K562 (cell line): Measurements from ENCODE around the gene CCDC106. TPM values are rescaled to one million over a fixed set of nuclear protein-coding genes. Genes with fewer than 3 reads are reported as not detected.
A peak's percentile ranks its signal among the peaks of the same experiment; 100 is the strongest.

Experiments
- ARID1B ChIP-seq: fragments of 450-650 bp; IDR thresholded peaks from 2 replicates; pipeline ENCODE4 v1.6.1; 2016; ENCODE audit warnings: antibody characterized with exemption, mild to moderate bottlenecking, inconsistent platforms
- ARID2 ChIP-seq: fragments of 450-650 bp; IDR thresholded peaks from 2 replicates; pipeline ENCODE4 v1.6.1; 2017; ENCODE audit warnings: antibody characterized with exemption, mild to moderate bottlenecking
- BCOR ChIP-seq: fragments of 450-650 bp; IDR thresholded peaks from 2 replicates; pipeline ENCODE4 v1.6.1; 2016
- CSDE1 ChIP-seq, 2 experiments: fragments of 450-650 bp; IDR thresholded peaks; 2 replicates each; pipeline ENCODE4 v1.6.1; 2016; ENCODE audit warnings: mild to moderate bottlenecking in 1 of 2
- DACH1 ChIP-seq: fragments of 450-650 bp; IDR thresholded peaks from 2 replicates; pipeline ENCODE4 v1.6.1; 2018; ENCODE audit not compliant: partially characterized antibody
- EWSR1 ChIP-seq: fragments of 450-650 bp; IDR thresholded peaks from 2 replicates; pipeline ENCODE4 v1.6.1; 2018; ENCODE audit warnings: borderline replicate concordance, mild to moderate bottlenecking, low read depth, moderate library complexity; ENCODE audit not compliant: partially characterized antibody
- FOXP1 ChIP-seq: sonication (generic); formaldehyde crosslinking; IDR thresholded peaks from 2 replicates; pipeline ENCODE4 v1.8.0; 2022; ENCODE audit warnings: mild to moderate bottlenecking, missing genetic modification reagents
- MXI1 ChIP-seq: IDR thresholded peaks from 2 replicates; pipeline ENCODE4 v1.6.1; 2011; ENCODE audit warnings: low read depth, mild to moderate bottlenecking, improper control_type of control experiment, low read length
- NBN ChIP-seq: fragments of 450-650 bp; IDR thresholded peaks from 2 replicates; pipeline ENCODE4 v1.6.1; 2016; ENCODE audit warnings: low read depth, mild to moderate bottlenecking
- PHF20 ChIP-seq: fragments of 450-650 bp; IDR thresholded peaks from 2 replicates; pipeline ENCODE4 v1.6.1; 2018; ENCODE audit not compliant: partially characterized antibody
- PML ChIP-seq: IDR thresholded peaks from 2 replicates; pipeline ENCODE4 v1.6.1; 2012; ENCODE audit warnings: low read length, inconsistent platforms
- POLR2G ChIP-seq: fragments of 200-400 bp; formaldehyde crosslinking; IDR thresholded peaks from 2 replicates; pipeline ENCODE4 v1.6.1; 2017; ENCODE audit warnings: low read depth, mild to moderate bottlenecking, antibody characterized with exemption, low read length, moderate library complexity
- RBM22 ChIP-seq: fragments of 200-400 bp; formaldehyde crosslinking; IDR thresholded peaks from 2 replicates; pipeline ENCODE4 v1.6.1; 2018; ENCODE audit warnings: low read length, low read depth; ENCODE audit not compliant: poor library complexity, severe bottlenecking
- TAF7 ChIP-seq: fragments of 450-650 bp; IDR thresholded peaks from 2 replicates; pipeline ENCODE4 v1.6.1; 2016; ENCODE audit warnings: missing genetic modification characterization, missing compliant biosample characterization
- TAL1 ChIP-seq: fragments of 450-650 bp; IDR thresholded peaks from 2 replicates; pipeline ENCODE4 v1.6.1; 2016; ENCODE audit warnings: mild to moderate bottlenecking
- TCFL5 ChIP-seq: fragments of 250-450 bp; sonication (Bioruptor Pico); conservative IDR thresholded peaks from 2 replicates; pipeline ENCODE4 v1.6.1; 2021; ENCODE audit warnings: mild to moderate bottlenecking, moderate library complexity, matching md5 sums
- ZNF384 ChIP-seq: IDR thresholded peaks from 2 replicates; pipeline ENCODE4 v1.6.1; 2012; ENCODE audit warnings: low read depth, low read length, improper control_type of control experiment
- ZNF696 ChIP-seq: fragments of 250-450 bp; sonication (Bioruptor Pico); conservative IDR thresholded peaks from 2 replicates; pipeline ENCODE4 v1.4.0; 2020; ENCODE audit warnings: mild to moderate bottlenecking, moderate library complexity
- polyA plus RNA-seq, 8 experiments: library from polyadenylated mRNA; depleted of rRNA in 4 of 8; stranded (reverse) in 5 of 8; unstranded in 3 of 8; fragments of >200 nt; fragmentation: Nextera tagmentation in 2 of 8; fragmentation: Illumina TruSeq in 1 of 8; extraction: Ambion mirVana in 2 of 8; extraction: Trizol in 1 of 8; gene quantifications; 2 replicates each; pipeline versions ENCODE4 v1.2.1 to v1.2.3, GENCODE V29; 2011 to 2014; ENCODE audit warnings: inconsistent platforms in 1 of 8, missing spikeins in 1 of 8
- total RNA-seq, 7 experiments: library from RNA; depleted of rRNA in 6 of 7; stranded (reverse); fragments of >200 nt in 6 of 7; fragmentation: Illumina TruSeq in 2 of 7; extraction: Trizol in 2 of 7; gene quantifications; 2 replicates each; pipeline versions ENCODE4 v1.2.1 to v1.2.3, GENCODE V29; 2011 to 2021; ENCODE audit warnings: low replicate concordance in 1 of 7
- TF ChIP-seq, protein P1 (sequence below), 2 experiments: fragments of 450-650 bp in 1 of 2; sonication (generic) in 1 of 2; formaldehyde crosslinking in 1 of 2; IDR thresholded peaks; 2 replicates each; pipeline versions ENCODE4 v1.7.1 to v1.9.0; 2016 to 2022; ENCODE audit warnings: inconsistent platforms in 1 of 2, mild to moderate bottlenecking in 1 of 2, missing genetic modification reagents in 1 of 2
- TF ChIP-seq, protein P2 (sequence below): sonication (generic); formaldehyde crosslinking; IDR thresholded peaks from 2 replicates; pipeline ENCODE4 v1.8.1; 2022; ENCODE audit warnings: missing genetic modification reagents

The CCDC106 gene
- total and polyA plus RNA-seq, 9 of the 15 experiments (the other 6 are each of a cell fraction or from before 2014, with no cell fraction given), result 0.10 to 27.5 (median 15.0) TPM; not detected in 1

- TF ChIP-seq, protein P1, sequence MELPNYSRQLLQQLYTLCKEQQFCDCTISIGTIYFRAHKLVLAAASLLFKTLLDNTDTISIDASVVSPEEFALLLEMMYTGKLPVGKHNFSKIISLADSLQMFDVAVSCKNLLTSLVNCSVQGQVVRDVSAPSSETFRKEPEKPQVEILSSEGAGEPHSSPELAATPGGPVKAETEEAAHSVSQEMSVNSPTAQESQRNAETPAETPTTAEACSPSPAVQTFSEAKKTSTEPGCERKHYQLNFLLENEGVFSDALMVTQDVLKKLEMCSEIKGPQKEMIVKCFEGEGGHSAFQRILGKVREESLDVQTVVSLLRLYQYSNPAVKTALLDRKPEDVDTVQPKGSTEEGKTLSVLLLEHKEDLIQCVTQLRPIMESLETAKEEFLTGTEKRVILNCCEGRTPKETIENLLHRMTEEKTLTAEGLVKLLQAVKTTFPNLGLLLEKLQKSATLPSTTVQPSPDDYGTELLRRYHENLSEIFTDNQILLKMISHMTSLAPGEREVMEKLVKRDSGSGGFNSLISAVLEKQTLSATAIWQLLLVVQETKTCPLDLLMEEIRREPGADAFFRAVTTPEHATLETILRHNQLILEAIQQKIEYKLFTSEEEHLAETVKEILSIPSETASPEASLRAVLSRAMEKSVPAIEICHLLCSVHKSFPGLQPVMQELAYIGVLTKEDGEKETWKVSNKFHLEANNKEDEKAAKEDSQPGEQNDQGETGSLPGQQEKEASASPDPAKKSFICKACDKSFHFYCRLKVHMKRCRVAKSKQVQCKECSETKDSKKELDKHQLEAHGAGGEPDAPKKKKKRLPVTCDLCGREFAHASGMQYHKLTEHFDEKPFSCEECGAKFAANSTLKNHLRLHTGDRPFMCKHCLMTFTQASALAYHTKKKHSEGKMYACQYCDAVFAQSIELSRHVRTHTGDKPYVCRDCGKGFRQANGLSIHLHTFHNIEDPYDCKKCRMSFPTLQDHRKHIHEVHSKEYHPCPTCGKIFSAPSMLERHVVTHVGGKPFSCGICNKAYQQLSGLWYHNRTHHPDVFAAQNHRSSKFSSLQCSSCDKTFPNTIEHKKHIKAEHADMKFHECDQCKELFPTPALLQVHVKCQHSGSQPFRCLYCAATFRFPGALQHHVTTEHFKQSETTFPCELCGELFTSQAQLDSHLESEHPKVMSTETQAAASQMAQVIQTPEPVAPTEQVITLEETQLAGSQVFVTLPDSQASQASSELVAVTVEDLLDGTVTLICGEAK (IDR thresholded peaks at IDR 0.05), result peak; percentile 88
- TF ChIP-seq, protein P1 (CRISPR knock-in tag; IDR thresholded peaks at IDR 0.05), result no peak
- TF ChIP-seq RBM22 (peak; percentile 92), PHF20 (peak; percentile 88), NBN (peak; percentile 62), ARID1B (peak; percentile 48; the same call in 1 of the 2 replicates), EWSR1 (no peak), ZNF696 (no peak), CSDE1 (IDR thresholded peaks at IDR 0.05) (peak in 1 of 2 experiments; percentile 89; a peak in 2 of 4 replicates), FOXP1 (CRISPR knock-in tag) (peak; percentile 27; the same call in 1 of the 2 replicates), TAF7 (peak; percentile 53), ZNF384 (peak; percentile 96), POLR2G (peak; percentile 85), MXI1 (peak; percentile 94), DACH1 (peak; percentile 40), TAL1 (peak; percentile 27; the same call in 1 of the 2 replicates), BCOR (peak; percentile 89), ARID2 (0 out of 2 replicates have a peak, but pooled peaks have one; percentile 9), PML (peak; percentile 48; the same call in 1 of the 2 replicates), TCFL5 (no peak)
- TF ChIP-seq, protein P2, sequence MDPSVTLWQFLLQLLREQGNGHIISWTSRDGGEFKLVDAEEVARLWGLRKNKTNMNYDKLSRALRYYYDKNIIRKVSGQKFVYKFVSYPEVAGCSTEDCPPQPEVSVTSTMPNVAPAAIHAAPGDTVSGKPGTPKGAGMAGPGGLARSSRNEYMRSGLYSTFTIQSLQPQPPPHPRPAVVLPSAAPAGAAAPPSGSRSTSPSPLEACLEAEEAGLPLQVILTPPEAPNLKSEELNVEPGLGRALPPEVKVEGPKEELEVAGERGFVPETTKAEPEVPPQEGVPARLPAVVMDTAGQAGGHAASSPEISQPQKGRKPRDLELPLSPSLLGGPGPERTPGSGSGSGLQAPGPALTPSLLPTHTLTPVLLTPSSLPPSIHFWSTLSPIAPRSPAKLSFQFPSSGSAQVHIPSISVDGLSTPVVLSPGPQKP, result no peak
These were observed 5.8 kb downstream of the CCDC106 start (continued) for GRCh38 chr19:55653651-55654322.
